GM18505 (cell line): ENCODE measurements around the gene GOLGA5.
"Not testable (repeated sequence)": the region's sequence is repeated elsewhere in the genome, so short reads cannot be mapped to it uniquely, and the experiment has no call there.

Experiments
- ATAC-seq: cut with Tn5 transposase; IDR thresholded peaks from one replicate; pipeline ENCODE4 v1.9.1; 2021; ENCODE audit not compliant: unreplicated experiment
- POLR2A ChIP-seq: IDR thresholded peaks from 4 replicates; pipeline ENCODE4 v1.6.1; 2011; ENCODE audit warnings: borderline replicate concordance; ENCODE audit not compliant: insufficient read depth, insufficient read length; ENCODE audit errors: extremely low read depth

The GOLGA5 gene

GRCh38 chr14:92768795-92769194, 25.3 kb upstream of the GOLGA5 start:
- ATAC-seq = no peak
- TF ChIP-seq POLR2A = no peak

GRCh38 chr14:92770484-92770883, 23.6 kb upstream of the GOLGA5 start:
- no peak for ATAC-seq
- no peak for TF ChIP-seq POLR2A

DNA sequence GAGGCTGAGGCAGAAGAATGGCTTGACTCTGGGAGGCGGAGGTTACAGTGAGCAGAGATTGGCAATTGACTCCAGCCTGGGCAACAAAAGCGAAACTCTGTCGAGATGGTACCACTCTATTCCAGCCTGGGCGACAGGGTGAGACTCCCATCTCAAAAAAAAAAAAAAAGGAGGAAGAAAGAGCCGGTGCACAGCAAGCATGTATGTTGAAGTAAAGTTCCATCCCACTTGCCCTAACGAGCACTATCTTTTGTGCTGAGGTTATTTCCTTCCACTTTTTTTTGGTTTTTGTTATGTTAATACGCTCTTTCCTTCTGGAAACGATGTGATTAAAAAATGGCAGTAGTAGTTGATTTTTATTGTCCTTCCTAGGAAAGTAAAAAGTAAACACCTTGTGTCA, 19.5 kb upstream of the GOLGA5 start:
- ATAC-seq = no peak
- TF ChIP-seq POLR2A = no peak

DNA sequence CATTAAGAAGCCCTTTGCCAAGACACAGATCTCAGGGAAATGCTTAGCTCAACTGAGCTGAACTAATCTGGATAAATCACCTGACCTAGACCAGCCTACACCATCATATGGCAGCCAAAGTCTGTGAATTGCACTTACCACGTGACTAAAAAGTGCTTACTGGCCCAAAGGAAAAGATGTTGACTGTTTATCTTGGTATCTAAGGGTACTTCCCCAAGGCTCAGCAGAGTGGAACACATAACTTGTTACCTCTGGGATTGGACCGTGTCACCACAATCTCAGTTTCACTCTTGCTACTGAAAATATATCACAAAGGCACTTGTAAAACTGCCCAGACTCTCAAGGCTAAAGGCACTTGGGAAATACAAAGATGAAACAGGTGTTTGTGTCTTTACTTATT, 18.8 kb upstream of the GOLGA5 start:
- ATAC-seq = peak; percentile 88

GRCh38 chr14:92778868-92779565, 15.1 kb upstream of the GOLGA5 start:
- not testable (repeated sequence) for ATAC-seq

- no peak for TF ChIP-seq POLR2A
- ATAC-seq = no peak
These were observed 13.5 kb upstream of the GOLGA5 start for GRCh38 chr14:92780444-92781232.

- TF ChIP-seq POLR2A = no peak
- ATAC-seq = no peak
These were observed 12.8 kb upstream of the GOLGA5 start for GRCh38 chr14:92781350-92781749.

DNA sequence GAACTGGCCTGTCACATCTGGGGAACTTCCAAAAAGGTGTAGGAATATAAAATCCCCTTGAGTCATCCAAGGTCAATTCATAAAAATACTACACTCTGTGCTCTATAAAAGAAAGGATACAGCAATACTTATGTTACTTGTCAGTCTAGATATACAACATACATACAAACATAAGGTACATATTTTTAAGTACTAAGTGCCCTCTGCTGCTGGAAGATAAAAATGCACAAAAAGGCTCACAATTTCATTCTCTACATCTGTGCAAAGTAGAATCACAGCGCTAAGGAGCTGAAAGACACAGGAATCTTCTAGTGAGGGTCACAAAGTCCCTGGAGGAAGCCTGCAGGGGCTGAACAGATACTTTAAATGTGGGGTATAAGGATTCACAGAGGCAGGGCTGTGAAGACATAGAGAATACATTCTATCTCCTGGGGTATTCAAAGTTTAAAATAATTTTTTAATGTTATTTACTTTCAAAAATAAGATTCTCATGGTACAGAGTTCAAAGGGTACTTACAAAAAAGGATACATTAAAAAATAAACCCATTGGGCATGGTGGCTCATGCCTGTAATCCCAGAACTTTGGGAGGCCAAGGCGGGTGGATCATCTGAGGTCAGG, 10.2 kb upstream of the GOLGA5 start:
- no peak for ATAC-seq
- no peak for TF ChIP-seq POLR2A

DNA sequence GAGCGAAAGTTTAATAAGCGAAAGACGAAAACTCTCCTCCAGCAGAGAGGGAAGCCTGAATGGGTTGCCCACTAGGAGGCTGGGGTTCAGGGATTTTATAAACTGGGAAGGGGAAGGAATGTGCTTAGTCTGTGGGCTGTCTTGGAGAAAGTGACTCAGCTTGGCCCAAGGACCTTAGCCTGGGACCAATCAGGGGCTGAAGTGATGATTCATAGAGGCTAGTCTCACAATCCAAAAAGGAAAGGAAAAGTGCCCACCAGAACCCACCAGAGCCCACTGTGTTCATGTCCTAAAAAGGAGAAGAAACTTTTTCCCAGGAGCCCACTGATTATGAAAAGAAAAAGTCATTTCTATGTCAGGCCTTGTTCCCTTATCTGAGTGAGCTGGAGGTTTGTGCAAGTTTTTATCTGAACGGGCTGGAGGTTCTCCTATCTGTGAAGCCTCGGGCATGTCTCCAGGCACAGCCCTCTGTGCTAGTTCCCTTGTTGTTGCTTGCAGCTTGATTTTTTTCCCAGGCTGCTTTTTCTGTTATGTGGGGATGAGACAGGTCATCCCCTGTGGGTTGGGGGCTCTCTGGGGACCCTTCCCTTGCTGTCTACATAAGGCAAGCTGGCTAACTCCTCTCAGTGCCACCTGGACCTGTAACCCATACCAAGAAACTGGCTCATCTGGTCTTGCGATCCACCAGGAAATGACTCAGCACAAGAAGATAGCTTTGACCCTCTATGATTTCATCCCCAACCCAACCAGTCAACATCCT, 8.3 kb upstream of the GOLGA5 start:
- no peak for TF ChIP-seq POLR2A
- no peak for ATAC-seq

DNA sequence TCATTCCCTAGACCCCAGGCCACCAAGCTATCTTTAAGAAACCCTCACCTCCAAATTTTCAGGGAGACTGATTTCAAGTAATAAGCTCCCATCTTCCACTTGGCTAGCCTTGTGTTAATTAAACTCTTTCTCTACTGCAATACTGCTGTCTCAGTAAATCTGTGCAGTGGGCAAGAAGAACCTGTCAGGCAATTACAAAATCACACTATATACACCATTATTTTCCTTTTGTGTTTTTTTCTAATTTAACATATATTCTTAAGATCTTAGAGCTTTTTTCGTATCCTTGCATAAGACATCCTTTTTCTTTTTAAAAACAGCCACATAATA, 7.7 kb upstream of the GOLGA5 start:
- no peak for TF ChIP-seq POLR2A
- no peak for ATAC-seq

DNA sequence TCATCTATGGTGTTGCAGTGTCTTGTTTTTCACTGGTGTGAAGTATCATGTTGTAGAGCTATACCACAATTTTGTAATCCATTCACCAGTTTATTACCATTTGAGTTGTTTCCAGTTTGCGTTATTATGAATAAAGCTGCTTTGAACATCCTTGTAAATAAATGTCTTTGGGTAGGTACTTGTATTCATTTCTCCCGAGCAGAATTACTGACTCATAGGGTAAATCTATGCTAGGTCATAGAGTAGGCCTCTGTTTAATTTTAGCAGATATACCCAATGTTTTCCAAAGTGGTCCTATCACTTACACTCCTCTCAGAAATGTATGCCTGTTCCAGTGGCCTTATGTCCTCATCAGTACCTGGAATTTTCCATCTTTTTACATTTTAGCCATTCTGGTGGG, 6.6 kb upstream of the GOLGA5 start:
- ATAC-seq = no peak
- no peak for TF ChIP-seq POLR2A

- no peak for TF ChIP-seq POLR2A
- no peak for ATAC-seq
These were observed 4.5 kb upstream of the GOLGA5 start for GRCh38 chr14:92789457-92790089.

DNA sequence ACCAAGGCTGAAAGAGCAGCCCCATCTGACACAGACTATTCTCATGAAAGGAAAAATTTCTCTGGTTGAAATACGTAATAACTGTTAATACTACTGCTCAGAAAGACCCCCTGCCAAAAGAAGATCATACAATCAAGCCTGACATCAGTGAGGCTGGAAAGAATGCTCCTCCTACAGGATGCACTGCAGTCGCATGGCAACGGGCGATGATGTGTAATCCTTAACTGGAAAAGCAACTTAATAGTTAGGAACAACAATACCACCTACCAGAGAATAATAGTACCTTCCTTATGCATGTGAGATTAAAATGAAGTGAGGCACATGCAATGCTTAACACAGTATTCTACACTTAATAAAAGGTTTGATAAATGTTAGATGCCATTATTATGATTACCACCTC, 1.2 kb upstream of the GOLGA5 start:
- ATAC-seq = no peak
- no peak for TF ChIP-seq POLR2A

GRCh38 chr14:92794547-92794941, 439 bp downstream of the GOLGA5 start:
- no peak for TF ChIP-seq POLR2A
- ATAC-seq = no peak

GRCh38 chr14:92794961-92795360, 856 bp downstream of the GOLGA5 start:
- no peak for TF ChIP-seq POLR2A
- no peak for ATAC-seq
